Measurements from ENCODE around the gene CCDC86. TPM values are rescaled to one million over a fixed set of nuclear protein-coding genes. Genes with fewer than 3 reads are reported as not detected.

The CCDC86 gene
- total and polyA plus RNA-seq, 9 of the 15 experiments (the other 6 are each of a cell fraction or from before 2014, with no cell fraction given) = 4.6 to 102 (median 25.2) TPM

GRCh38 chr11:60848714-60849151 is 6.8 kb downstream of the CCDC86 start (continued):
- TF ChIP-seq DEAF1 (CRISPR knock-in tag; IDR thresholded peaks at IDR 0.05) (no peak), HNRNPK (IDR thresholded peaks at IDR 0.05; ENCODE audit: low read depth, low read length, poor library complexity, severe bottlenecking) (no peak), TRIM28 (IDR thresholded peaks at IDR 0.05) (no peak), ZNF592 (IDR thresholded peaks at IDR 0.05) (0 out of 2 replicates have a peak, but pooled peaks have one; percentile 53), BRF1 (IDR thresholded peaks at IDR 0.05; ENCODE audit: borderline replicate concordance, extremely low read depth, insufficient read length) (no peak), GTF2E2 (tag; IDR thresholded peaks at IDR 0.05) (no peak), ZNF253 (CRISPR knock-in tag; conservative IDR thresholded peaks at IDR 0.05) (no peak), EP300 (IDR thresholded peaks at IDR 0.05; ENCODE audit: low read length) (no peak), ZNF282 (CRISPR knock-in tag; IDR thresholded peaks at IDR 0.05) (no peak), CBX2 (IDR thresholded peaks at IDR 0.05; ENCODE audit: insufficient read depth, low read length, poor library complexity, severe bottlenecking) (no peak), ZNF318 (IDR thresholded peaks at IDR 0.05; ENCODE audit: borderline replicate concordance in 1 of 2, low read depth in 1 of 2) (no peak), WHSC1 (IDR thresholded peaks at IDR 0.05; ENCODE audit: low read length) (no peak), CREB1 (IDR thresholded peaks at IDR 0.05) (no peak), CREB1 (CRISPR knock-in tag; IDR thresholded peaks at IDR 0.05) (no peak)
